ENCODE measurements around the gene LRP1. TPM values are rescaled to one million over a fixed set of nuclear protein-coding genes. Genes with fewer than 3 reads are reported as not detected.
A peak's percentile ranks its signal among the peaks of the same experiment; 100 is the strongest.

LRP1 gene
- total RNA-seq, 4 donors from 2014 or later: 185 to 292 (median 216) TPM

- Histone ChIP-seq H3K27ac (peak overlapping the region in 3 of 4 donors; percentile 85 to 99 (median 98)), H3K36me3 (peaks cover 0 to 69% of the 10 kb centered on the region in 2 donors), H3K9me3 (no peaks in the 10 kb centered on the region), H3K4me1 (peaks cover 0 to 90% (median 32%) of the 10 kb centered on the region in 3 donors), H3K27me3 (no peaks in the 10 kb centered on the region), H3K4me3 (no peak overlapping the region)
- ATAC-seq: no peak
- TF ChIP-seq POLR2A (IDR thresholded peaks at IDR 0.05) (no peak), POLR2AphosphoS5 (IDR thresholded peaks at IDR 0.05) (no peak), EP300 (IDR thresholded peaks at IDR 0.05) (no peak), CTCF (IDR thresholded peaks at IDR 0.05) (no peak)
- 65 to 79% methylated on average over 4 to 6 of the region's 6 CpGs for WGBS, 2 donors (ENCODE audit: low coverage in 1 of 2)
These were observed 11.7 kb downstream of the LRP1 start for GRCh38 chr12:57139796-57140649.

- Histone ChIP-seq H3K4me3 (no peak overlapping the region), H3K9me3 (no peaks in the 10 kb centered on the region), H3K27me3 (no peaks in the 10 kb centered on the region), H3K4me1 (peaks cover 0 to 90% (median 28%) of the 10 kb centered on the region in 3 donors), H3K27ac (peak overlapping the region in 3 of 4 donors; percentile 53 to 63 (median 63)), H3K36me3 (peaks cover 0 to 82% of the 10 kb centered on the region in 2 donors)
- TF ChIP-seq POLR2AphosphoS5 (IDR thresholded peaks at IDR 0.05) (no peak), POLR2A (IDR thresholded peaks at IDR 0.05) (no peak), CTCF (IDR thresholded peaks at IDR 0.05) (no peak), EP300 (IDR thresholded peaks at IDR 0.05) (no peak)
- WGBS, 2 donors (ENCODE audit: low coverage in 1 of 2): 100% methylated on average over 1 to 2 of the region's 8 CpGs
- ATAC-seq: no peak
These were observed 13.0 kb downstream of the LRP1 start for GRCh38 chr12:57141249-57141648.

GRCh38 chr12:57142121-57142520 is 13.8 kb downstream of the LRP1 start:
- peak; percentile 54 for ATAC-seq
- no peaks in the 10 kb centered on the region for H3K9me3 ChIP-seq
- H3K36me3 ChIP-seq: peaks cover 0 to 90% of the 10 kb centered on the region in 2 donors
- TF ChIP-seq CTCF (IDR thresholded peaks at IDR 0.05): no peak
- no peak for TF ChIP-seq POLR2A (IDR thresholded peaks at IDR 0.05)
- no peak for TF ChIP-seq POLR2AphosphoS5 (IDR thresholded peaks at IDR 0.05)
- TF ChIP-seq EP300 (IDR thresholded peaks at IDR 0.05): no peak
- H3K4me3 ChIP-seq: no peak overlapping the region
- WGBS, 2 donors (ENCODE audit: low coverage in 1 of 2): 40 to 68% methylated on average over 1 to 4 of the region's 9 CpGs
- no peaks in the 10 kb centered on the region for H3K27me3 ChIP-seq
- H3K27ac ChIP-seq: peak overlapping the region in 3 of 4 donors; percentile 53 to 63 (median 63)
- H3K4me1 ChIP-seq: peaks cover 0 to 90% (median 32%) of the 10 kb centered on the region in 3 donors

GRCh38 chr12:57142727-57143126 is 14.4 kb downstream of the LRP1 start:
- Histone ChIP-seq H3K27ac (peak overlapping the region in 3 of 4 donors; percentile 53 to 63 (median 63)), H3K36me3 (peaks cover 0 to 96% of the 10 kb centered on the region in 2 donors)

More at GRCh38 chr12:57142727-57143126, 14.4 kb downstream of the LRP1 start:
- TF ChIP-seq POLR2AphosphoS5 (IDR thresholded peaks at IDR 0.05) (no peak), POLR2A (IDR thresholded peaks at IDR 0.05) (no peak), EP300 (IDR thresholded peaks at IDR 0.05) (no peak), CTCF (IDR thresholded peaks at IDR 0.05) (no peak)
- Histone ChIP-seq H3K4me3 (no peak overlapping the region), H3K4me1 (peaks cover 0 to 91% (median 38%) of the 10 kb centered on the region in 3 donors), H3K27me3 (no peaks in the 10 kb centered on the region), H3K9me3 (no peaks in the 10 kb centered on the region)
- ATAC-seq: no peak
- 45 to 50% methylated on average over 1 to 7 of the region's 7 CpGs for WGBS, 2 donors (ENCODE audit: low coverage in 1 of 2)

All from gastroesophageal sphincter (tissue), 4 donors.